Keratinocyte (primary cell): ENCODE results near the gene PLAAT3. TPM values are rescaled to one million over a fixed set of nuclear protein-coding genes. Genes with fewer than 3 reads are reported as not detected.

ENCODE experiments used
- DNase-seq: peaks from one replicate; pipeline ENCODE4 v3.0.0-alpha.2; 2011; ENCODE audit warnings: low read depth, missing footprints, low spot score
- FAIRE-seq: peaks from 2 replicates; lab custom pipeline; 2011; peaks lifted over from hg19 to GRCh38; lab: Jason Lieb, UNC
- H2AFZ ChIP-seq: 2 replicates; pipeline ENCODE4 v1.6.0; 2012; ENCODE audit warnings: low read length, control low read depth, inconsistent platforms; ENCODE audit not compliant: control insufficient read depth
- H3K27ac ChIP-seq: 2 replicates; pipeline ENCODE4 v1.5.1; 2011; ENCODE audit warnings: low read length; ENCODE audit not compliant: control insufficient read depth, insufficient read depth
- H3K27me3 ChIP-seq: 3 replicates; pipeline ENCODE4 v1.6.0; 2011; ENCODE audit warnings: low read length; ENCODE audit not compliant: control insufficient read depth, insufficient read depth; ENCODE audit errors: extremely low read depth
- H3K36me3 ChIP-seq, 2 experiments: 2 replicates in 1 of 2; 3 replicates in 1 of 2; pipeline ENCODE4 v1.5.1; 2011; ENCODE audit warnings: low read length in 2 of 2, mild to moderate bottlenecking in 1 of 2; ENCODE audit not compliant: control insufficient read depth in 2 of 2, insufficient read depth in 2 of 2; ENCODE audit errors: extremely low read depth in 1 of 2
- H3K4me1 ChIP-seq: 3 replicates; pipeline ENCODE4 v1.5.1; 2011; ENCODE audit warnings: low read length; ENCODE audit not compliant: control insufficient read depth, insufficient read depth; ENCODE audit errors: extremely low read depth
- H3K4me2 ChIP-seq: 3 replicates; pipeline ENCODE4 v1.6.0; 2011; ENCODE audit warnings: low read depth, low read length; ENCODE audit not compliant: control insufficient read depth, insufficient read depth; ENCODE audit errors: extremely low read depth
- H3K4me3 ChIP-seq, 3 experiments: fragments of 200-600 bp in 1 of 3; sonication (generic) in 1 of 3; 2 replicates in 2 of 3; 3 replicates in 1 of 3; pipeline ENCODE4 v1.5.1; 2011 to 2016; ENCODE audit warnings: low read length in 3 of 3, mild to moderate bottlenecking in 3 of 3, control low read depth in 2 of 3, inconsistent platforms in 1 of 3, low read depth in 1 of 3, mixed read lengths in 1 of 3, mixed run types in 1 of 3, moderate library complexity in 1 of 3; ENCODE audit not compliant: control insufficient read depth in 2 of 3, insufficient read depth in 2 of 3; ENCODE audit errors: extremely low read depth in 1 of 3
- H3K79me2 ChIP-seq: 2 replicates; pipeline ENCODE4 v1.6.0; 2012; ENCODE audit warnings: low read length; ENCODE audit not compliant: control insufficient read depth, insufficient read depth
- H3K9ac ChIP-seq: 3 replicates; pipeline ENCODE4 v1.6.0; 2011; ENCODE audit warnings: low read length; ENCODE audit not compliant: control insufficient read depth, insufficient read depth; ENCODE audit errors: extremely low read depth
- H3K9me1 ChIP-seq: 3 replicates; pipeline ENCODE4 v1.6.0; 2011; ENCODE audit warnings: low read length; ENCODE audit not compliant: control insufficient read depth, insufficient read depth; ENCODE audit errors: extremely low read depth
- H3K9me3 ChIP-seq: 2 replicates; pipeline ENCODE4 v1.5.1; 2012; ENCODE audit warnings: low read depth, low read length; ENCODE audit not compliant: control insufficient read depth
- H4K20me1 ChIP-seq: 3 replicates; pipeline ENCODE4 v1.6.0; 2011; ENCODE audit warnings: low read length; ENCODE audit not compliant: control insufficient read depth, insufficient read depth; ENCODE audit errors: extremely low read depth
- CTCF ChIP-seq, 3 experiments: IDR thresholded peaks in 1 of 3; conservative IDR thresholded peaks in 1 of 3; optimal IDR thresholded peaks in 1 of 3; 2 replicates in 2 of 3; 3 replicates in 1 of 3; pipeline versions ENCODE3 to v1.5.1; 2011; ENCODE audit warnings: low read length in 3 of 3, mild to moderate bottlenecking in 3 of 3, moderate library complexity in 2 of 3, control low read depth in 1 of 3, inconsistent platforms in 1 of 3; ENCODE audit not compliant: insufficient read depth in 2 of 3; ENCODE audit errors: extremely low read depth in 1 of 3
- EZH2 ChIP-seq: IDR thresholded peaks from one replicate; pipeline ENCODE4 v1.6.1; 2012; ENCODE audit warnings: inconsistent platforms, mild to moderate bottlenecking, low read length, moderate library complexity
- dilution Hi-C: fragments of 300-500 bp; cut with MboI; formaldehyde crosslinking; loops from one replicate; pipeline ENCODE4 v1.7.0; 2020; ENCODE audit warnings: low sequenced_read_pairs; ENCODE audit not compliant: extremely low pct_ligation_motif_present
- polyA plus RNA-seq, 5 experiments: library from polyadenylated mRNA; depleted of rRNA in 3 of 5; stranded (reverse) in 3 of 5; stranded (forward) in 1 of 5; unstranded in 1 of 5; fragments of >200 nt; gene quantifications; 1 replicate in 1 of 5; 2 replicates in 3 of 5; 3 replicates in 1 of 5; pipeline versions ENCODE4 v1.2.1 to v1.2.3, GENCODE V29; 2011 to 2012; ENCODE audit warnings: missing spikeins in 2 of 5, low read depth in 1 of 5, low replicate concordance in 1 of 5

The PLAAT3 gene
- polyA plus RNA-seq, 1 donor (not counting 4 experiments of a cell fraction or from before 2014, with no cell fraction given): 0.20 TPM

GRCh38 chr11:63609536-63609935 is 4.7 kb downstream of the PLAAT3 start:
- no peak overlapping the region for H3K27ac ChIP-seq
- FAIRE-seq: no peak

GRCh38 chr11:63608353-63609345 is 5.6 kb downstream of the PLAAT3 start:
- TF ChIP-seq CTCF (optimal IDR thresholded peaks at IDR 0.05 in 1 of 3, IDR thresholded peaks at IDR 0.05 in 1 of 3, conservative IDR thresholded peaks at IDR 0.05 in 1 of 3; ENCODE audit: extremely low read depth in 1 of 3, insufficient read depth in 2 of 3, low read length in 3 of 3): no peak
- Histone ChIP-seq H3K4me1 (no peaks in the 10 kb centered on the region), H3K27ac (no peak overlapping the region), H3K27me3 (peaks cover 4% of the 10 kb centered on the region), H3K36me3 (no peaks in the 10 kb centered on the region), H3K9ac (no peak overlapping the region), H3K9me3 (no peaks in the 10 kb centered on the region), H3K9me1 (no peaks in the 10 kb centered on the region), H3K79me2 (no peaks in the 10 kb centered on the region), H4K20me1 (no peaks in the 10 kb centered on the region), H3K4me2 (no peak overlapping the region), H3K4me3 (no peak overlapping the region), H2AFZ (no peak overlapping the region)
- no peak for DNase-seq
- dilution Hi-C loops: no loop called here
- no peak for FAIRE-seq

More at GRCh38 chr11:63609536-63609935, 4.7 kb downstream of the PLAAT3 start:
- H3K4me3 ChIP-seq: no peak overlapping the region
- H3K79me2 ChIP-seq: no peaks in the 10 kb centered on the region
- no peak for DNase-seq
- no peak overlapping the region for H3K4me2 ChIP-seq
- H2AFZ ChIP-seq: no peak overlapping the region
- TF ChIP-seq CTCF (optimal IDR thresholded peaks at IDR 0.05 in 1 of 3, IDR thresholded peaks at IDR 0.05 in 1 of 3, conservative IDR thresholded peaks at IDR 0.05 in 1 of 3; ENCODE audit: extremely low read depth in 1 of 3, insufficient read depth in 2 of 3, low read length in 3 of 3) (no peak), EZH2 (no peak)
- no peaks in the 10 kb centered on the region for H4K20me1 ChIP-seq
- no peaks in the 10 kb centered on the region for H3K36me3 ChIP-seq
- H3K4me1 ChIP-seq: no peaks in the 10 kb centered on the region
- H3K9ac ChIP-seq: no peak overlapping the region
- dilution Hi-C loops: no loop called here
- no peaks in the 10 kb centered on the region for H3K9me1 ChIP-seq
- peaks cover 9% of the 10 kb centered on the region for H3K27me3 ChIP-seq
- no peaks in the 10 kb centered on the region for H3K9me3 ChIP-seq
